ENCODE results near the gene AKIRIN1. TPM values are rescaled to one million over a fixed set of nuclear protein-coding genes. Genes with fewer than 3 reads are reported as not detected.

AKIRIN1 gene
- total and polyA plus RNA-seq, 4 donors: 14.6 to 42.8 (median 31.7) TPM

DNA sequence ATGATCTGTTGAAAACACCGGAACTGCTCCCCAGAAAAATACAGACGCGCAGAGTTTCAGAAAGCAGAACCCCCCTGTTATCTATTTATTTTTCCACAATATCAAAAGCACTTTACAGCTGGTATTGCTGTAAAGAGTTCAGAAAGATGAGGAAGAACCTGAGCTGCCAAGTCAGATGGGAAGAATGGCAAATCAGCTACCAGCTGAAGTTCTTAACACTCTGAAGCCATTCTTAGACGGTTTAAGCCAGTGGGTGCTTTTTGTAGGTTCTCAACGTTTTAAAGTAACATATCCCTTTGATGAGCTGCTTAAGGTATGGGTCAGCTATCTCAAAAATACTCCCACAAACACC lies 714 bp upstream of the AKIRIN1 start:
- ATAC-seq (ENCODE audit: insufficient read depth, low FRiP score) (no peak), DNase-seq (peak in 1 of 3 donors; percentile 52)
- Histone ChIP-seq H3K9ac (ENCODE audit: insufficient read depth in 1 of 2, low read length in 2 of 2) (peak overlapping the region in 1 of 2 donors; percentile 68), H3K36me3 (ENCODE audit: control insufficient read depth in 4 of 4, insufficient read depth in 4 of 4, low read length in 4 of 4) (peaks cover 0 to 3% (median 0%) of the 10 kb centered on the region in 4 donors), H3K4me3 (no peak overlapping the region), H3K27ac (ENCODE audit: low read depth in 1 of 2, low read length in 1 of 2) (peak overlapping the region; percentile 76 to 82), H3K9me3 (ENCODE audit: control insufficient read depth in 4 of 4, insufficient read depth in 3 of 4, low read length in 3 of 4) (no peaks in the 10 kb centered on the region), H3K4me1 (ENCODE audit: control insufficient read depth in 5 of 5, insufficient read depth in 5 of 5, low read length in 5 of 5) (peaks cover 0 to 19% (median 10%) of the 10 kb centered on the region in 5 donors), H3K27me3 (ENCODE audit: control insufficient read depth in 3 of 3, insufficient read depth in 3 of 3, low read length in 2 of 3) (no peaks in the 10 kb centered on the region)
- TF ChIP-seq, protein P1, sequence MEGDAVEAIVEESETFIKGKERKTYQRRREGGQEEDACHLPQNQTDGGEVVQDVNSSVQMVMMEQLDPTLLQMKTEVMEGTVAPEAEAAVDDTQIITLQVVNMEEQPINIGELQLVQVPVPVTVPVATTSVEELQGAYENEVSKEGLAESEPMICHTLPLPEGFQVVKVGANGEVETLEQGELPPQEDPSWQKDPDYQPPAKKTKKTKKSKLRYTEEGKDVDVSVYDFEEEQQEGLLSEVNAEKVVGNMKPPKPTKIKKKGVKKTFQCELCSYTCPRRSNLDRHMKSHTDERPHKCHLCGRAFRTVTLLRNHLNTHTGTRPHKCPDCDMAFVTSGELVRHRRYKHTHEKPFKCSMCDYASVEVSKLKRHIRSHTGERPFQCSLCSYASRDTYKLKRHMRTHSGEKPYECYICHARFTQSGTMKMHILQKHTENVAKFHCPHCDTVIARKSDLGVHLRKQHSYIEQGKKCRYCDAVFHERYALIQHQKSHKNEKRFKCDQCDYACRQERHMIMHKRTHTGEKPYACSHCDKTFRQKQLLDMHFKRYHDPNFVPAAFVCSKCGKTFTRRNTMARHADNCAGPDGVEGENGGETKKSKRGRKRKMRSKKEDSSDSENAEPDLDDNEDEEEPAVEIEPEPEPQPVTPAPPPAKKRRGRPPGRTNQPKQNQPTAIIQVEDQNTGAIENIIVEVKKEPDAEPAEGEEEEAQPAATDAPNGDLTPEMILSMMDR (IDR thresholded peaks at IDR 0.05; ENCODE audit: control extremely low read depth, extremely low read depth): no peak
- WGBS, 2 donors: 33 to 37% methylated on average over 5 of the region's 5 CpGs

DNA sequence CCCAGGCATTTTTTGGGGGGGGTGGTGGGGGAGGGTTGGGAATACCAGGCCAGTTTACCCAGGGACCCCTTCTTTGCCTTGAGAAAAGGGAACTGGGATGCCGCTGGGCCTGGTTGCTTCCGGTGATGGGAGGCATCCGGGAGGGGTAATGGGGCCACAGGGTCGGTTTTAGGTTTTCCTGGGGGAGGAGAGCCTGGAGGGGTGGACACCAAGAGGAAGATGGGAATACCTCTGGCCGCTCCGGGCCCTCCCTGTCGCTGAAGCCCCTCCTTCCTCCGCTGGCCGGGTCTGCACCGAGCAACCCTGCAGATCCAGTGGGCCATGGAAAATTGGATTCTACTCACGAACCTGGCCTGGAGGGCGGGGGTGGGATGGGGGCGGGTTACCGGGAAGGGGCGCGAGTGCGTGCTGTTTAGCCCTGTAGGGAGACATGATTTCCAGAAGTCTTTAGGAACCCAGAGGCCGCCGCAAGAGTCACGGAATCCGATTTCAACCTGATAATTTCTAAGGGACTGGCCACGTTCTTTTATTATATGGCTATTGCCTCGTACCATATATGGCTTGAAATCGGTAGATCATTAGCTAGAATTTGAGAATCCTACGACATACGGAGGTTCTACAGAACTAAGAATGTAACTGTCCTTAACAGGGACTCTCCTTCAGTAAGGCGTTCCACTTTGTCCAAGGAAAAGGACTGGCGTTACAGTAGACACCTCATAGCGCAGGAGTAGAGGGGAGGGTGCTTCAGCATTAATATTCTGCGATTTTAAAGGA lies 749 bp downstream of the AKIRIN1 start:
- peak overlapping the region; percentile 96 to 97 for H3K27ac ChIP-seq (ENCODE audit: low read depth in 1 of 2, low read length in 1 of 2)
- ATAC-seq (ENCODE audit: insufficient read depth, low FRiP score) (peak; percentile 13), DNase-seq (peak; percentile 33 to 68 (median 62))
- H3K36me3 ChIP-seq (ENCODE audit: control insufficient read depth in 4 of 4, insufficient read depth in 4 of 4, low read length in 4 of 4): peaks cover 0 to 4% (median 3%) of the 10 kb centered on the region in 4 donors
- TF ChIP-seq, protein P1 (IDR thresholded peaks at IDR 0.05; ENCODE audit: control extremely low read depth, extremely low read depth): no peak
- H3K9me3 ChIP-seq (ENCODE audit: control insufficient read depth in 4 of 4, insufficient read depth in 3 of 4, low read length in 3 of 4): no peaks in the 10 kb centered on the region
- H3K27me3 ChIP-seq (ENCODE audit: control insufficient read depth in 3 of 3, insufficient read depth in 3 of 3, low read length in 2 of 3): no peaks in the 10 kb centered on the region
- H3K4me1 ChIP-seq (ENCODE audit: control insufficient read depth in 5 of 5, insufficient read depth in 5 of 5, low read length in 5 of 5): peaks cover 0 to 19% (median 10%) of the 10 kb centered on the region in 5 donors
- 0 to 1% methylated on average over 30 of the region's 30 CpGs for WGBS, 2 donors
- H3K9ac ChIP-seq (ENCODE audit: insufficient read depth in 1 of 2, low read length in 2 of 2): peak overlapping the region; percentile 55 to 66
- peak overlapping the region; percentile 91 for H3K4me3 ChIP-seq

DNA sequence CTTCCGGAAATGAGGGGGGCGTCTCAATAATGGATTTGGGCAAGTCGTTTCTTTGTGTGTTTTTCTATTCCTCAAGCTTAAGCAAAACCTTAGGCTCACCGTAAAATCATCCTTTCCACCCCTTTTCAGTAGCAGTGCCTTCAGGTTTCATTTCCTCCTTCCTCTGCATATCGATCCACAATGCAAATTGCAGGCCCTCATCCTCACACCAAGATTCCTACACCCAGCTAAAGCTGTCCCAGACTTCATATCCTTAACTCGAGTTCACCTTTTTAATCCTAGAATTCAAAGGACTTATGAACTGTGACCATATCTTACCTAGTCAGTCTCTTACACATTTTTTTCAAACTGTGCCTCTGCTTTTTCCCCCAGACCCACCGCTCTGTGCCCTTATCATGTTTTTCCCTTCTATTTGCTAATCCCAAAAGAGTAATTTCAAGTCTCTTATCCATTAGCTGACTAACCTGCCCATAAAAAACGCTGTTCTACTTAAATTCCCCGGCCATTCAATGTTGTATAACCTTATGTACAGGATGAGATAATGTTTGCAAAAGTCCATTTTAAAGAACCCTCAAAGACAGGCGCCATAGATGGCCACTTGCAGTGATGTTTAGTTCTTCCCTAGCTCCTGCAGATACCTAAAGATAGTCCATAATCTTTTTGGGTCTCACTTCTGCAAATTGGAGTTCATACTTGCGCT lies 1.5 kb downstream of the AKIRIN1 start:
- DNase-seq (no peak), ATAC-seq (ENCODE audit: insufficient read depth, low FRiP score) (no peak)
- H3K9ac ChIP-seq (ENCODE audit: insufficient read depth in 1 of 2, low read length in 2 of 2): peak overlapping the region in 1 of 2 donors; percentile 66
- no peaks in the 10 kb centered on the region for H3K9me3 ChIP-seq (ENCODE audit: control insufficient read depth in 4 of 4, insufficient read depth in 3 of 4, low read length in 3 of 4)
- no peaks in the 10 kb centered on the region for H3K27me3 ChIP-seq (ENCODE audit: control insufficient read depth in 3 of 3, insufficient read depth in 3 of 3, low read length in 2 of 3)
- 25 to 36% methylated on average over 11 of the region's 11 CpGs for WGBS, 2 donors
- peaks cover 0 to 19% (median 10%) of the 10 kb centered on the region in 5 donors for H3K4me1 ChIP-seq (ENCODE audit: control insufficient read depth in 5 of 5, insufficient read depth in 5 of 5, low read length in 5 of 5)
- TF ChIP-seq, protein P1 (IDR thresholded peaks at IDR 0.05; ENCODE audit: control extremely low read depth, extremely low read depth): no peak
- H3K36me3 ChIP-seq (ENCODE audit: control insufficient read depth in 4 of 4, insufficient read depth in 4 of 4, low read length in 4 of 4): peaks cover 0 to 4% (median 3%) of the 10 kb centered on the region in 4 donors
- peak overlapping the region; percentile 44 for H3K4me3 ChIP-seq
- no peak overlapping the region for H3K27ac ChIP-seq (ENCODE audit: low read depth in 1 of 2, low read length in 1 of 2)

Measured in lung (tissue), 12 donors.